PC-9 (cell line): ENCODE results near the gene ZP4.

ENCODE experiments used
- CTCF ChIP-seq: fragments of 200-600 bp; sonication (generic); conservative IDR thresholded peaks from 2 replicates; pipeline ENCODE4 v1.6.1; 2017; ENCODE audit warnings: mixed run types, antibody characterized with exemption, mild to moderate bottlenecking, moderate library complexity
- EZH2 ChIP-seq: fragments of 200-600 bp; sonication (generic); IDR thresholded peaks from 2 replicates; pipeline ENCODE4 v1.8.0; 2017; ENCODE audit warnings: antibody characterized with exemption, low read depth

DNA sequence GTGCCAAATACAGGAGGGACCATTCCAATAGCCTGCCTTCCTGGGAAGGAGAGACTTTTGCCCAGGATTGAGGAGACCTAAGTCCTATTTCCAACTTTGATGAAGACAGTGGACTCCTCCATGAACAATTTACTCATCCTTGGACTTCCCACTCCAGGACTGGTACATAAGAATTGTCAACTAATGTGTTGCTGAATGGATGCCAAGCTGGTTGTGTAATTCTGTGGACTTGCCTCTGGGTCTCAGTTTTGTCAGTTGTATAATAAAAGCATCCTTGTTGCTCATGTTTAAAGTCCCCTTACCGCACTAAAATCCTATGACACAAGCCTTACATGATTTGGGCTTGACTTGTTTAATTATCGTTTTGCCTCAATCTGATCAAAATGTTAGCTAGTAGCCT, 13.2 kb upstream of the ZP4 start:
- TF ChIP-seq CTCF = no peak
- TF ChIP-seq EZH2 = no peak
